ENCODE measurements around the gene FAM83F.
A peak's percentile ranks its signal among the peaks of the same experiment; 100 is the strongest.
"Not testable (repeated sequence)": the region's sequence is repeated elsewhere in the genome, so short reads cannot be mapped to it uniquely, and the experiment has no call there.

The FAM83F gene

DNA sequence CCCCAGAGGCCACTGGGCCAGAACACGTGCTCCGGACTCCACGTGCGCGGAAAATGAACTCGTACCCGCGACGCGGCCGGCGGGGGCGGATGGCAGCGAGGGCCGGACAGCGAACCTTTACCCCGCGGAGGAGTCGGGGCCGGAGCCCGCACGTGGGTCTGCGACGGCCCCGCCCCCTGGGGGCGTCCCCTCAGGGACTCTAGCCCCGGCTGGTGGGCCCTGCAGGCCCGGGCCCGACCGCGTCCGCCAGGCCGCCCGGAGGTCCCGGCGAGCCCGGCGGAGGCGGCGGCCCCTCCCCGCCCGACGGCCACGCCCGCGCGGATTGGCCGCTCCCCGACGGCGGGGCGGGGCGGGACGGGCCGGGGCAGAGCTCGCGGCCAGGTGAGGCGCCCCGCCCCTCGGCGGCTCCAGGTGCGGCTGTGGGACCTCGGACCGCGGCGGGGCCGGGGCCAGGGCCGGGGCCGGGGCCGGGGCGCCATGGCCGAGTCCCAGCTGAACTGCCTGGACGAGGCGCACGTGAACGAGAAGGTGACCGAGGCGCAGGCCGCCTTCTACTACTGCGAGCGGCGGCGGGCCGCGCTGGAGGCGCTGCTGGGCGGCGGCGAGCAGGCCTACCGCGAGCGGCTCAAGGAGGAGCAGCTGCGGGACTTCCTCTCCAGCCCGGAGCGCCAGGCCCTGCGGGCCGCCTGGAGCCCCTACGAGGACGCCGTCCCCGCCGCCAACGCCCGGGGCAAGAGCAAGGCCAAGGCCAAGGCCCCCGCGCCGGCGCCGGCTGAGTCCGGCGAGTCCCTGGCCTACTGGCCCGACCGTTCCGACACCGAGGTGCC lies at the start of gene FAM83F:
FAM83F (plus strand) TSS at position 389 of the 827 bp plus-strand sequence; CDS start at position 478, 89 bp downstream.
- peak; percentile 76 for DNase-seq

DNA sequence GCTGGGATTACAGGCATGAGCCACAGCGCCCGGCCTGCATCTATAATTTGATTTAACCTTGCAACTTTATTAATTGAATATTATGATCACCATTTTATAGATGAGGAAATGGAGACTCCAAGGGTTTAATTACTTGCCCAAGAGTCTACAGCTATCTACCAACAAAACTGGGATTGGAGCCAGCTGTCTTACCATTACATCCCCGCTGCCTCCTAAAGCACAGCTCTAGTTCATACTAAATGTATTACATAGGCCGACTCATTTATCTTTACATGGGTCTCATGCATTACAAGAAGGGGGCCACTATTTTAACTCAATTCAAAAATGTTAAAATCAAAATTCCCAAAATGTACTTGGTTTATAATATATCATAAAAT lies 48.6 kb upstream of the FAM83F start:
- DNase-seq, result no peak

DNA sequence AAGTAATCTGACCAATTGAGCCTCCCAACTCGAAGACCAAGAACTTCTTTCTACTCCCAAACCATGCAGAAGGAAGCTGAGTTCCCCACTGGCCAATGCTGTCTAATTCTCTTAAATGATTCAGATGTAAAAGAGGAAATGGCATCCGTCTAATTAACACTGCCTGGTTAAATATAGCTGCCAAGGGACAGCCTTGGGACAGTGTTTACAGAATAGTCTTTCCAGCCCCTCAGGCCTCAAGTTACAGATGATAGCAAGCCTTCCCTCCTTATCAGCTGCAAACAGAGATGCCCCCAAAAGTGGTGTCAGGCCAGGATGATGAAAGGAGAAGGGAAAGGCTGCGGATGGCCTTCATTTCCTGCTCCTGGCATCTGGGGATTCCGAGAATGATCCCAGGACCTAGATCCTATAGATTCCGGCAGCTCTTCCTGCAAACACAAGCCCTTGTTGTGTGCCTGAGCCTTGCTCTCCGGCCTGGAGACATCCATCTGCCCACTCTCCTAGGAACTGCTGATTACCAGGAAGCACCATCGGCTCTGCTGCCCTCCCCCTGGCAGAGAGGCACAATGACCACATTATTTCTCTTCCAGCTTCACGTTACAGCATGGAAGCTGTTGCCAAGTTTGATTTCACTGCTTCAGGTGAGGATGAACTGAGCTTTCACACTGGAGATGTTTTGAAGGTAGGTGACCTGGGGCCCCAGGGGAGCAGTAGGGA lies 48.1 kb upstream of the FAM83F start:
- peak; percentile 78 for DNase-seq

DNA sequence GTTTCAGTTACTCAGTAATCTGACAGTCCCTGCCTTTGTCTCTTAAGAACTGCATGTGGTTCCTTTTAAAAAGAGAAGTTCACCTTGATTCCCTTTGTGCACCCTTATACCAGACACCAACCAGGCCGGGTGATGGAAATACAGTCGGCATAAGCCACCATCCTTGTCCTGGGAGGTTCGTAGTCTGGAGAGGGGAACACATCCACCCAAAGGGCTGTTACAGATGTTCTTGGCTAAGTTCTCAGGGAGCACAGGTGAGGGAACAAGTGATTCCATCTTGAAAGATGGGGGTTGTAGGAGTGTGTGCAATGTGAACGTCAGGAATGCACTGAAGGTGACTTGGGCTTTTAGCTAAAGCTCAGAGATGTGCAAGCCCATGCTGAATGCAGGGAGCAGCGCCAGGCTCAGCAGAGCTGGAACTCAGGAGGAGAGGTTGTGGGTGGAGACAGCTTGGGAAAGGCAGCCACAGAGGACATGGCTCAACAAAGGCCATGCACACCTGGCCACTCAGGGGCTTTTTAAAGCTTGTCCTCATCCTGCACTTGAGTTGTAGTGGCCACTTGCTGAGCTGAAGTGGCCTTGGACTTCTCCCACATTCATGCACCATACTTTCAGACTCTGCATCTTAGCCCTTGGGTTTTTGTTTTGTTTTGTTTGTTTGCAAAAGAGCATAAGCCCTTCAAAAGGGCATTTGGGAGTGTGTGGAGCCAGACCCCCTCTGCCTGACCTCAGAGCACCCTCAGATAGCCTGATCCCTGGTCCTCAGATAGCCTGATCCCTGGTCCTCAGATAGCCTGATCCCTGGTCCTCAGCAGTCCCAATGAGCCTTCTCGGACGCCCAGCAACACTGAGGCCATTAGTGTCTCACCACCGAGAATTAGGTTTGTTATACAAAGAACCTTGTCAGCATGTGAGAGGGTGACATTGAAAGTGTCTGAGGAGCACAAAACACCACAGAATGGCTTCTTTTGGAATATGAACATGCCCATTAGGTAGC lies 47.2 kb upstream of the FAM83F start:
- no peak for DNase-seq

DNA sequence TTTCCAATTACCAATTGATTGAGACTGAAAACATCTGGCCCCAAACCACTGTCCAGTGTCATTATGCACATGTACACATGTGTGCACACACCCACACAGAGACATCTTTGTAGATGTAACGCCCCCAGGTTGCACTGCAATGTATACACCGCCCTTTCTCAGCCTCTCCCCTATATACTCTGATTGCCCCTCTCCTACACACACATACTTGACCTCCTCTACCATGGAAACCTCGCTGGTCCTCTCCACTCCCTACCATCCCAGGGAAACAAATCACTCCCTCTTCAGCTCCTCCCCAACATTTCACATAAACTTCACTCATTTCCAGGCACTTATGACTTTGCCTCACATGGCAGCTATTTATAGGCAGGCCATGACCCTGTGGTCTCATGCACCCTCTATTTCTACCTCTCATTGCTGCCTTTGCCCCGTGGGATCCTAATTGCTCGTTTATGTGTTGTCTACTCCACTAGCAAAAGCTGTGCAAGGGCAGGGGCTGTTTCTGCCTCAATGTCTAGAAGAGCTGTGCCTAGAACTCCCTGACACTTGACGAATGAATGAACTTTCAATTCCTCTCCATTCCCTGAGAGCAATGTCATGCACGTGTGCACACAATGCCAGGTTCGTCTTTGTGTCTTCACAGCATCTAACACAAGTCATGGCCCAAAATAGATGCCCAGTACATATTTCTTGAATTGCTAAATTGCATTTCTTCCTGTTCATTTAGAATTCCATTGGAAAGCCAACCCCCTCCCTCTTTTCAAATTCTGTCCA lies 44.6 kb upstream of the FAM83F start:
- DNase-seq, result no peak

DNA sequence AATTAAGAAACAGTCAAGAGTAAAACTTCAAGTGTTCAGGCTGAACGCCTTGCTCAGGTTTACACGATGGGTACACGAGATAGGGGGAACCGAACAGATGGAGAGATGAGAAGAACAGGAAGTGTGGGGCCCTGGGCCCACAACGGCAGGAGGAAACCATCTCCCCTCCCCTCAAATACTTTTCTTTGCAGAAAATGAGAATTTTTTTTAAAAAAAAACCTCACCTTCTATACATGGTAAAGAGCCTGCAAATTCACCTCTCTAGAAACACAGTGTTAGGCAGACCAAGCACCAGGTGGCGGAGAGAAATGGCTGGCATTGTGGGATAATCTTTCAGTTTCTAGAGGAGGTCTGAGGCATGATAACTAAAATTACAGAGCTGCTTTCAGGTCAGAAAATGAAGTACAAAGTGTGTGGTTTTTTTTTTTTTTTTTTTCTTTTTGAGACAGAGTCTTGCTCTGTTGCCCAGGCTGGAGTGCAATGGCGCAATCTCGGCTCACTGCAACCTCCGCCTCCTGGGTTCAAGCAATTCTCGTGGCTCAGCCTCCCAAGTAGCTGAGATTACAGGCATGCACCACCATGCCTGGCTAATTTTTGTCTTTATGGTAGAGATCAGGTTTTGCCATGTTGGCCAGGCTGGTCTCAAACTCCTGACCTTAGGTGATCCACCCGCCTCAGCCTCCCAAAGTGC lies 43.0 kb upstream of the FAM83F start:
- not testable (repeated sequence) for DNase-seq

DNA sequence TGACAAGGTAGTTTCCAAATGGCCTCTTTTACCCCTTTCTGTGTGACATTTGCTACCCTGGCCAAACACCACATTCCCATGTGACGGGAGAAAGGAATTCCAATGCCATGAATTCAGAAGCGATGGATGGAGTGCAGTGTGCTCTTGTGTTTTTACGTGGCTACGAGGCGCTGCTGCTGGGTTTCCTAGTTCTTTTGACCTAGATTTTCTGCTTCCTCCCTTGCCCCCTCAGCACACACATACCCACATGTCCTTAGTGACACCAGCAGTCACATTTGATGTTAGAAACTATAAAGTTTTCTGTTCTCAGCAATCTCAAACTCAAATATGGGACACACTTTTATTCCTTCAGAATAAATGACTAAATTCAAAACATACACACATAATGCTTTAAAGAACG lies 42.4 kb upstream of the FAM83F start:
- DNase-seq, result no peak

DNA sequence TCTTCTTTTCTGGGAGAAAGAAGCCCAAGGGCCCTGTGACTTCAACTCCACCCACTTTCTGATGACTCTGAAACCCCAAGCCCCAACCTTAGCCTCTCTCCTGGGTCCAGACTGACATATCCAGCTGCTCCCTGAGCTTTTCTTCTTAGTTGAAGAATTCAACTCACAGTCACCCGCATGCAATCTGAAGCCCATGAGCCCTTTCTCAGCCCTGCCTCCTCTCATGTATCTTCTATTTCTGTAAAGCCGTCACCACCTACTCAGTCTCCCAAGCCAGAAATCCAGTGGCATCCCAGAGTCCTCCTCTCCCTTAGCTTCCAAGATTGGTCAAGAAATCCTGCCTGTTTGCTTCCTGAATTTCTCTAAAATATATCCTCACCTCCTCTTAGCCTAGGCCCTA lies 41.7 kb upstream of the FAM83F start:
- DNase-seq, result no peak

DNA sequence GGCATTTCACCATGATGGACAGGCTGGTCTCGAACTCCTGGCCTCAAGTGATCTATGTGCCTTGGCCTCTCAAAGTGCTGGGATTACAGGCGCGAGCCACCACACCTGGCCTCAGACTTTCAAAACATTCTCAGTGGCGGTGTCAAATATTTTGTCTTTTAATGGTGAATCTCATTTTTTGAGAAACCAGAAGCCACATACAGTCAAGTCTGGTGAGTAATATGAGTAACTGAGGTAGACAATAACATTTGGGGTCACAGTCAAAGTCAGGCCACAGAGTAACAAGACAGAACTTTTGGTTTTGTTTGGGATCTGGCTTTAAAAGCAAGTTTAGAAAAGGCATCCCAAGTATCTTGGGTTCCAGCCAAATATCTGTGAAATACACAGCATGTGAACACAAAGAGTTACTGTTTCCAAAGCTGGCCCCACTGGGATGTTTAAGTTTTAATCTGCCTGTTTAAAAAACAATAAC lies 40.1 kb upstream of the FAM83F start:
- DNase-seq, result no peak

DNA sequence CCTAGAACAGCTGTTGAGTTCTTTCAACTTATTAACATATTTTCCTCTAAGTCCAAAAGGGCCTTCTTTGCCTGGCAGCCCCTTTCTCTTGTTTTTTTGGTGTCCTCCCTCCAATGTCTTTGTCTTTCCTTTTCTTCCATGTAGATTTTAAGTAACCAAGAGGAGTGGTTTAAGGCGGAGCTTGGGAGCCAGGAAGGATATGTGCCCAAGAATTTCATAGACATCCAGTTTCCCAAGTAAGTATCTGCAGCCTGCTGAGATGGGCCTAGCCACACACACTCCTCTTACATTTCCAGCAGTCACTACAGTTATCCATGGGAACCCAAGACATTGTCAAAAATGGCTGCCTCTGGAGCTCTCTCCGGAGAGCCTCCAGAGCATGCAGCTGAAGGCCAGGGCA lies 39.1 kb upstream of the FAM83F start:
- DNase-seq, result no peak

DNA sequence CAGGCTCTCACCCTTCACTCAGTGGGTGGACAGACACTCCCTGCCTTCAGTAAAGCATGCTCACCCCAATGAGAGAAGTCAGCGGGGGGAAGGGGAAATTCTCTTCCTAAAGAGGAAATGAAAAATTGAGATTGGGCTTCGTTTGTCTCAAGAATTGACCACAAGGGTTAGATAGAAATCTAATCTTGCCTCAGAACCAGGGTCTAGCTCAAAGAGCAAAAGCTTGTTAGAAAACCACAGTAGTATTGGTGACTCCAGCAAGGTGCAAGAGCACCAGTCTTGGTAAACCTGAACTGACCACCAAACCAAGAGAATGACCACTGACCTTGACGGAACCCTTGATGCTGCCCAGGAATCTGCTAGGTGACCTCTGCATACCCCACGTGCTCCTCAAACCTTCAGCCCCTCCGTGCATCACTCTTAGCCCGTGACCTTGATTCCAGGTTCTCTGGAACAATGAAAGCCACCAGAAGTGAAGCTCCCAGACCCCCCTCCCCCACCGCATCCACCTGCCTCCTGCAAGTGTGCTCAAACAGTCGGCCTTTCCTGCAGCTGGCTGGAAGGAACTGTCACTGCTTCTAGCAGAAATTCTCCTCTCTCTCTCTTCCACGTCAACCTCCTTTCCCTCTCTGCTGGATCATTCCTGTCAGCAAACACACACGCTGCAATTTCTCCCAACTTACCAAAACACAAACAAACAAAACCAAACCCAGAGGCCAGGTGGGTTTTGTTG lies 37.7 kb upstream of the FAM83F start:
- no peak for DNase-seq

DNA sequence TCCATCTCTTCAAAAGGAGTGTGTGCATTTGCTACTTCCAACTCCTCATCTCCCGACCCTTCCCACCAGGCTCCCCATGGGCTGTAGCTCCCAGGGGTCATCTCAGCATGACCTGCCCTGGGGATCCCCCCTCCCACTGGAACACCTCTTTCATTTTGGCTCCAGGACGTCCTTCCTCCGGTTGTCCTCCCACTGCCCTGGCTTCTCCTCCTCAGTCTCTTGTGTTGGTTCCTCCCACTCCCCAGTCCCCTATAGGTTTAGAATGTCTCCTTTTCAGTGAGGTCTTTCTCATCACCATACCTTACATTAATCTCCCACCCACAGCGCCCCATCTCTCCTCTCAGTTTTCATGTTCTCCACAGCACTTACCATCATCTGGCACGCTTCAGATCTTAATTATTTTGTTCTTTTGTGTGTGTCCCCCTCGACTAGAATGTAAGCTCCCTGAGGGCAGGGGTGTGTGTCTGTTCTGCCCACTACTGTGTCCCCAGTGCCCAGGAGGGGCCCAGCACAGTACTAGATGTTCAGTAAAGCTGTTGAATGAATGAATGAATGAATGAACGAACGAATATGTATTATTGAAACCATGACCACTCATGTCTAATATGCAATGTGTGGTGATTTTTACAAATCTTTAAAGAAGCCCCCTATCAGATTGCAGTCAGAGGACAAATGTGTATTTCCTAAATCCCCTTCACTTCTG lies 36.6 kb upstream of the FAM83F start:
- no peak for DNase-seq

DNA sequence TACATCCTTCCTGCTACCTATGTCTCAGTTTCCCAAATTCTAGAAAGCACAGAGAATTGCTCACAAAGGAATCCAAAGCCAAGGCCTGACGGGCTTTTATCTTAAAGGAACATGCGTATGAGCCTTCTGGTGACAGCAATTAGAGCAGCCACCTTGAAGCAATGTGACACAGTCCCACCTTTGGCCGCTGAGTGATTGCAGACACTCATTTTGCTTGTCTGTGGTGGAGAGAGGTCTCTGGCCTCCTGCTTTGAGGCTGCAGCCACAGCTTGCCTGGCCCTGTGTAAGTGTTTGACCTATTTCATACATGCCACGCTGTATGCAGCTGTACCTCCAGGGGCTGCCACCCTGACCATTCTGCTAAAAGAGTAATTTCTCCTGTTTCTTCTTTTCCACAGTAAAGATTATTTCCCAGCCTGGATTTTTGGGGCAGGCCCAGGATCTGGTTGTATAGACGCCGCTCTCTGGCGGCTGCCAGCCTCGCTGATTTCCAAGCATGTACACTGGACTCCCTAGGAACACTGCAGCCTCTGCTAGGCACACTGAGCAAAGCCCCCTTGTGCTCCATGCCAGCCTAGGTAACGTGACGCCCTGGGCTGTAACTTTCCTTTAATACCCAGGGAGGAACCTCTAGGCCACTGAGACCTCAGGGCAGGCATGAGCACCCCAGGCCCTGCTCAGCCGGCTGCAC lies 35.7 kb upstream of the FAM83F start:
- no peak for DNase-seq

DNA sequence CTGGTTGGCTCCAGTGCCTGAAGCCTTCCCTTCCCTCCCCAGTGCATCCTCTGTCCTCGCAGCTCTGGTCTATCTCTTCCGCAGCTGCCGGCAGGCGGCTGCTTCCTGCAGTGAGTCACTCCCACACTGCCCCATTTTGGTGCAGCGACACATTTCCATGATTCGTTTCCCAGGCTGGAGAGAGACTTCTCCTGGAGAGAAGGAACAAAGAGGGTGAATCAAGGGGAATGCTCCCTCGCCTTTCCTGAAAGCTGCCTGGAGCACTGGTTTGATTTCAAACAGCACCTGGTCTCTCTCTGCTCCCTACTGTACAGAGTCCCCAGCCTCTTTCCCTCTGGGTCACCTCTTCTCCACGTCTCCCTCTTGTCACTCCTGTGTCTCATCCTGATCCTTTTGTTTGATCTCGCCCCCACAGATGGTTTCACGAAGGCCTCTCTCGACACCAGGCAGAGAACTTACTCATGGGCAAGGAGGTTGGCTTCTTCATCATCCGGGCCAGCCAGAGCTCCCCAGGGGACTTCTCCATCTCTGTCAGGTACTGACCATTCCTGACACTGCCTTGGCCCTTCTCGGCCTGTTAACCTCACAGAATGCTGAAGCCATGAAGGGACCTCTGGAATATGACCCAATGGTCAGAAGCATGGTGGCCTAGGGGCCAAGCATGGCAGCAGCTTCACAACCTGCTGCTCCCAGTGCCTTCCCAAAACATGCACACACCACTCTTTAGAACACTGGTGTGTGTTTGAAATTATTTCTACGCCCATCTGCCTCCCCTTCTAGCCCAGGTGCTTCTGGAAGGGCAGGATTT lies 34.9 kb upstream of the FAM83F start, which contains the start of gene TMA7B:
TMA7B (plus strand) TSS at position 758 of the 808 bp plus-strand sequence. CDS start 3,978 bp downstream, outside the sequence.
- DNase-seq, result peak; percentile 95

DNA sequence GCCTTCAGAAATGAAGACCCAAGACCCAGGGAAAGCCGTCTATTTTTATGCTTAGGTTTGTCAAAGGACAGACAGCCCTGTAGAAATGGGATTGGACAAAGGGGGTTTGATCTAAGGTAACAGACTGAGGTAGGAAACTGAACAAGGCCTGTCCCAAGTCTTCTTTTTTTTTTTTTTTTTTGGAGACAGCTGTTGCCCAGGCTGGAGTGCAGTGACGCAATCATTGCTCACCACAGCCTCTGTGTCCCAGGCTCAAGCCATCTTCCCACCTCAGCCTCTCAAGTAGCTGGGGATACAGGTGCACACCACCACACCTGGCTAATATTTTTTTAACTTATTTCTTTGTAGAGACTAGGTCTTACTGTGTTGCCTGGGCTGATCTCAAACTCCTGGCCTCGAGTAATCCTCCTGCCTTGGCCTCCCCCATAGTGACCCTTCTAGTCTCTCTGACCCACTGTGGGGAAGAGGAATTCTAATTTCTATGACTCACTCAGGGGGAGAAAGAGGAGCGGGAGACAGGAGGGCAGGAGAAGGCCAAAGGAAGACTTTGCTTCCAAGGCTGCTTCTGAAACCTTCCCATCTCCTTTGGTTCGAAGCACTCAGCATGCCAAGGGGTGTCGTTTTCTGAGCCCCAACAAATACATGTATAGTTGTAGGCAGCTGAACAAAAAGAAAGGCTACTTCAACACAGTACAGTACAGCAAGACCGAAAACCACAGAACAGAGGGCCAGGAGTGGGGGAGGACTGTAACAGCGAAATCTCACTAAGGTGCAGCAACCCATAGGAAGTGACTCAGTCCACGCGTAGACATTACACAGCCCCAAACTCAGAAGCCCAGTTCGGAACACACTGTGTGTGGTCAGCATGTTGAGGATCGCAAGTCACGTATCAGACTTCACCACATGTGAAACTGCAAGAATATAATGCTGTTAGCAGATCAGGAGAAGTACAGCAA lies 33.7 kb upstream of the FAM83F start:
- peak; percentile 77 for DNase-seq

DNA sequence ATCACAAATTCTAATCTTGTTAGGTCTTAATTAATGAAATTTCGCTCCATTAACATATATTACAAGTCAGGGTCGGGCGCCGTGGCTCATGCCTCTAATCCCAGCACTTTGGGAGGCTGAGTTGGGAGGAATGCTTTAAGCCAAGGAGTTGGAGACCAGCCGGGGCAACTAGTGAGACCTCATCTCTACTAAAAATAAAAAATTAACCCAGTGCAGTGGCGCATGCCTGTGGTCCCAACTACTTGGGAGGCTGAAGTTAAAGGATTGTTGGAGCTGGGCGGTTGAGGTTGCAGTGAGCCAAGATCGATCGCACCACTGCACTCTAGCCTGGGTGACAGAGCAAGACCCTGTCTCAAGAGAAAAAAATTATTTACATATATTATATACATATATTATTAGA lies 32.7 kb upstream of the FAM83F start:
- no peak for DNase-seq

DNA sequence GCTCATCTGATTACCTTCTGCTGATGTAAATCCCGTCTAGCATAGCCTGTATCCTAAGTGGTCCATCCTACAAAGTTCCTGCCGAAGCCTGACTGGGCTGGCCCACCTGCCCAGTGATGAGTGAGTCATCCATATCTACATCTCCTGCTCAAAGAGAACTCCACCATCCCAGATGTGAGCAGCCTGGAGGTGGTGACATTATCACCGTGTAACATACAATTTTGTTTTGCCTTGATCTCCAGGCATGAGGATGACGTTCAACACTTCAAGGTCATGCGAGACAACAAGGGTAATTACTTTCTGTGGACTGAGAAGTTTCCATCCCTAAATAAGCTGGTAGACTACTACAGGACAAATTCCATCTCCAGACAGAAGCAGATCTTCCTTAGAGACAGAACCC lies 29.0 kb upstream of the FAM83F start:
- DNase-seq, result no peak

All from islet precursor cell (in vitro differentiated cells).